ENCODE results near the gene TBL1Y. TPM values are rescaled to one million over a fixed set of nuclear protein-coding genes. Genes with fewer than 3 reads are reported as not detected.
"Not testable (repeated sequence)": the region's sequence is repeated elsewhere in the genome, so short reads cannot be mapped to it uniquely, and the experiment has no call there.

Gene TBL1Y
- total RNA-seq, 3 donors from 2014 or later = 0.20 to 0.25 TPM; not detected in 1

DNA sequence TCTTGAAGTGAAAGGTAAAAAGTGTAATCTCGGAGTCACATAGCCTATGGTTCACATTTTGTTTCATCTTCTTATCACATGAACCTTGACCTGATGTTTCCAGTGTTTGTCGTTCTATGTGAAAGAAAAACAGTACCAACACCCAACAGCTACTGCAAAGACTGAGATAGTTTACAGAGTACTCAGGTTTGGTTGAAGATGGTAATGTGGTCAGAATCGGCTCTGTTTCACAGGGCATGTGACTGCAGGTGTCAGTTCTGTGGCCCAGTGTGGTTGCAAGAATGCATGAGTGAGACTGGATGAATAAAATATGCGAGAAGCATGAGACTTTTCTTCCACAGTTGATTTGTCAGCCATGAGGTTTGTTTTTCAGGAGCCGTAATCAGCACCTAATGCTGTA, 130.2 kb downstream of the TBL1Y start:
- no peak for DNase-seq
- no peak for ATAC-seq
- intact Hi-C loops (cut with DNase I, micrococcal nuclease) = no loop called here
- H3K9me3 ChIP-seq = no peaks in the 10 kb centered on the region
- no peaks in the 10 kb centered on the region for H3K4me1 ChIP-seq (ENCODE audit: low read depth)
- TF ChIP-seq, protein P1, sequence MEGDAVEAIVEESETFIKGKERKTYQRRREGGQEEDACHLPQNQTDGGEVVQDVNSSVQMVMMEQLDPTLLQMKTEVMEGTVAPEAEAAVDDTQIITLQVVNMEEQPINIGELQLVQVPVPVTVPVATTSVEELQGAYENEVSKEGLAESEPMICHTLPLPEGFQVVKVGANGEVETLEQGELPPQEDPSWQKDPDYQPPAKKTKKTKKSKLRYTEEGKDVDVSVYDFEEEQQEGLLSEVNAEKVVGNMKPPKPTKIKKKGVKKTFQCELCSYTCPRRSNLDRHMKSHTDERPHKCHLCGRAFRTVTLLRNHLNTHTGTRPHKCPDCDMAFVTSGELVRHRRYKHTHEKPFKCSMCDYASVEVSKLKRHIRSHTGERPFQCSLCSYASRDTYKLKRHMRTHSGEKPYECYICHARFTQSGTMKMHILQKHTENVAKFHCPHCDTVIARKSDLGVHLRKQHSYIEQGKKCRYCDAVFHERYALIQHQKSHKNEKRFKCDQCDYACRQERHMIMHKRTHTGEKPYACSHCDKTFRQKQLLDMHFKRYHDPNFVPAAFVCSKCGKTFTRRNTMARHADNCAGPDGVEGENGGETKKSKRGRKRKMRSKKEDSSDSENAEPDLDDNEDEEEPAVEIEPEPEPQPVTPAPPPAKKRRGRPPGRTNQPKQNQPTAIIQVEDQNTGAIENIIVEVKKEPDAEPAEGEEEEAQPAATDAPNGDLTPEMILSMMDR (IDR thresholded peaks at IDR 0.05) = no peak
- H3K36me3 ChIP-seq (ENCODE audit: low read depth) = no peaks in the 10 kb centered on the region
- no peak overlapping the region for H3K4me3 ChIP-seq

DNA sequence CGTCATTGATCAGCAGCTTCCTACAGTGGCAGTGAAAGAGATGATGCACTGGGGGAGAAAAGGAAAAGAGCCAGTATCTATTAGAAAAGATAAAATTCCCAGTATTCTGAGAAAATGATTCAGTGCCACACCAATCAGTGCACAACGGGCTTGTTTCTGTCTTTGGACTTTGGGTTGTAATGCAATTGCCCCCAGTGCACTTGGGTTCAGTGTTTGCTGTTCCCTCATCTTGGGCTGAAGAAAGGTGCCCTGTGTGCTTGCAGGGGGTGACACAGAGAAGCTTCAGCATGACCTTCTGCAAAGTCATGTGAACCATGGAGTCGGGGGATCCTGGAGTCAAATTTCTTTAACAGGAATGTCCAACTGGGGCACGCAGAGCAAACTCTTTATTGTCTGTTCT, 131.5 kb downstream of the TBL1Y start:
- Histone ChIP-seq H3K36me3 (ENCODE audit: low read depth) (no peaks in the 10 kb centered on the region), H3K9me3 (no peaks in the 10 kb centered on the region), H3K4me1 (ENCODE audit: low read depth) (no peaks in the 10 kb centered on the region), H3K4me3 (no peak overlapping the region)
- intact Hi-C loops (cut with DNase I, micrococcal nuclease) = no loop called here
- DNase-seq (no peak), ATAC-seq (no peak)
- TF ChIP-seq, protein P1 (IDR thresholded peaks at IDR 0.05) = no peak

DNA sequence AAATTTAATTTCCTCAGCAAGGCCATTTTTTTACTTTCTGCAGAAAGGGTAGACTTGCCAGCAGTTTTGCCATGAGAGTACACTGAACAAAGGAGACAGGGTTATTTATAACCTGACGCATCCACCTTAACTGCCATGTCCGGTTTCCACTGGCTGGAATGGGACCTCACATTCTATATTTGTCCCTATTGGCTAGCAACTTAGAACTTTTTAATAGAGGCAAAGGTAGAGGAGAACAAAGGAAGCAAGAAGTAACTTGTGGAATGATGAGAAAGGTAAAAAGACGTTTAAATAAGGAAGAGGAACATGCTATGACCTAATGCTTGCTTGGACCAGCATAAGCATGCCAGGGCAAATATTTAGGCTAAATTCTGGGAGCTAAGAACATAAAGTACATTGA, 142.0 kb downstream of the TBL1Y start:
- H3K4me1 ChIP-seq (ENCODE audit: low read depth); DNase-seq; H3K4me3 ChIP-seq; H3K36me3 ChIP-seq (ENCODE audit: low read depth); intact Hi-C loops (cut with DNase I, micrococcal nuclease); ATAC-seq; H3K9me3 ChIP-seq: not testable (repeated sequence)

- Histone ChIP-seq H3K36me3 (ENCODE audit: low read depth) (no peaks in the 10 kb centered on the region), H3K4me3 (no peak overlapping the region), H3K4me1 (ENCODE audit: low read depth) (no peaks in the 10 kb centered on the region), H3K9me3 (no peaks in the 10 kb centered on the region)
- peak in 1 of 3 donors; percentile 33 for DNase-seq
- ATAC-seq = no peak
- TF ChIP-seq, protein P1 (IDR thresholded peaks at IDR 0.05) = no peak
- intact Hi-C loops (cut with DNase I, micrococcal nuclease) = no loop called here
These were observed 146.4 kb downstream of the TBL1Y start for GRCh38 chrY:7056886-7057285.

DNA sequence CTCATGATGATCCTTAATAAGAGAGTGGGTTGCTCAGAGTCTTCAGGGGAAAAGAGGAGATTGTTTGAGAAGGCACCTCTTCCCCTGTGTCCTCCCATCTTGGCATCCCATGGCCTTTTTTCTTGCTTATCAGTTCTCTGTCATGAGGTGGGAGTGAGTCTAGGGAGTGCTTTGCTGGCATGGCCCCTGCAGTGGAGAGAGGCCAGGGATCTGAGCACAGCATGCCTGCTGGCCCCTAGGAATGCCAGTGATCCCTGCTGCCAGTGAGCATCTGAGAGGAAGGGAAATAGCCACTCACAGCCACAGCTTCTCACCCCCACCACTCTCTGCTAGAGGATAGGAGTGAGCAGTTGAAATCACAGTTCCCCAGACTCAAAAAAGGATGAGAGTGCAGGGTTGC, 168.2 kb downstream of the TBL1Y start:
- TF ChIP-seq, protein P1 (IDR thresholded peaks at IDR 0.05) = no peak
- no peak overlapping the region for H3K4me3 ChIP-seq
- no peaks in the 10 kb centered on the region for H3K36me3 ChIP-seq (ENCODE audit: low read depth)
- H3K4me1 ChIP-seq (ENCODE audit: low read depth) = no peaks in the 10 kb centered on the region
- intact Hi-C loops (cut with DNase I, micrococcal nuclease) = no loop called here
- H3K9me3 ChIP-seq = no peaks in the 10 kb centered on the region
- no peak for DNase-seq
- ATAC-seq = no peak

- H3K9me3 ChIP-seq; H3K4me3 ChIP-seq; H3K36me3 ChIP-seq (ENCODE audit: low read depth); ATAC-seq; DNase-seq; intact Hi-C loops (cut with DNase I, micrococcal nuclease); H3K4me1 ChIP-seq (ENCODE audit: low read depth): not testable (repeated sequence)
These were observed 170.1 kb downstream of the TBL1Y start for GRCh38 chrY:7080548-7080947.

DNA sequence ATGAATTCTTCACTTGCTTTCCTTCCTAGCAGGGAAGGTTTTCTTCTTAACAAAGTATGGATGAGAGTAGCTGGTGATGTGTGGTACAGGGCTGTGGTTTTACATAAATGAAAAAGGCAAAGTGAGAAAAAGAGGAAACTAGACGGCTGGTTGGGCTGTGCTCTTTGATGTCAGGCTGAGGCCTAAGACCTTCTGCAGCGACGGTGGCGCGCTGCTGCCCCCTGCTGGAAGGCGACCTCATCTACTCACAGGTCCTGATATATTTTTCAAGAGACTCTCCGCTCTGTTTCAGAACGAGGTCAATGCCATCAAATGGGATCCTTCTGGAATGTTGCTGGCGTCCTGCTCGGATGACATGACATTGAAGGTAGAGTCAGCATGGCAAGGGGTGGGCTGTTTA, 175.1 kb downstream of the TBL1Y start:
- Histone ChIP-seq H3K4me1 (ENCODE audit: low read depth) (no peaks in the 10 kb centered on the region), H3K9me3 (no peaks in the 10 kb centered on the region), H3K36me3 (ENCODE audit: low read depth) (no peaks in the 10 kb centered on the region), H3K4me3 (no peak overlapping the region)
- TF ChIP-seq, protein P1 (IDR thresholded peaks at IDR 0.05) = peak; percentile 40
- ATAC-seq (no peak), DNase-seq (peak in 2 of 3 donors; percentile 82 to 86)
- intact Hi-C loops (cut with DNase I, micrococcal nuclease) = loop anchor here in 1 of 2 donors (2.0 kb wide), 1 partner anchor 121 kb away; no protein-coding TSS in a partner anchor
